Activated CD8-positive, alpha-beta memory T cell treated with anti-CD3 and anti-CD28 coated beads for 36 hours (primary cell): ENCODE results near the gene C1orf167. TPM values are rescaled to one million over a fixed set of nuclear protein-coding genes. Genes with fewer than 3 reads are reported as not detected.

Experiments used
- CTCF ChIA-PET: fragments of 350-600 bp; sonication (Branson Sonifier 250); formaldehyde crosslinking; loops from one replicate; lab custom pipeline; 2021; ENCODE audit warnings: antibody characterized with exemption; lab: Charles Lee
- POLR2A ChIA-PET: fragments of 350-600 bp; sonication (Branson Sonifier 250); formaldehyde crosslinking; loops from one replicate; lab custom pipeline; 2021; ENCODE audit warnings: antibody characterized with exemption; lab: Charles Lee
- total RNA-seq, 2 experiments: library from RNA; stranded (reverse); gene quantifications; one replicate each; pipeline ENCODE4 v1.2.3, GENCODE V29; 2021

The C1orf167 gene, protein sequence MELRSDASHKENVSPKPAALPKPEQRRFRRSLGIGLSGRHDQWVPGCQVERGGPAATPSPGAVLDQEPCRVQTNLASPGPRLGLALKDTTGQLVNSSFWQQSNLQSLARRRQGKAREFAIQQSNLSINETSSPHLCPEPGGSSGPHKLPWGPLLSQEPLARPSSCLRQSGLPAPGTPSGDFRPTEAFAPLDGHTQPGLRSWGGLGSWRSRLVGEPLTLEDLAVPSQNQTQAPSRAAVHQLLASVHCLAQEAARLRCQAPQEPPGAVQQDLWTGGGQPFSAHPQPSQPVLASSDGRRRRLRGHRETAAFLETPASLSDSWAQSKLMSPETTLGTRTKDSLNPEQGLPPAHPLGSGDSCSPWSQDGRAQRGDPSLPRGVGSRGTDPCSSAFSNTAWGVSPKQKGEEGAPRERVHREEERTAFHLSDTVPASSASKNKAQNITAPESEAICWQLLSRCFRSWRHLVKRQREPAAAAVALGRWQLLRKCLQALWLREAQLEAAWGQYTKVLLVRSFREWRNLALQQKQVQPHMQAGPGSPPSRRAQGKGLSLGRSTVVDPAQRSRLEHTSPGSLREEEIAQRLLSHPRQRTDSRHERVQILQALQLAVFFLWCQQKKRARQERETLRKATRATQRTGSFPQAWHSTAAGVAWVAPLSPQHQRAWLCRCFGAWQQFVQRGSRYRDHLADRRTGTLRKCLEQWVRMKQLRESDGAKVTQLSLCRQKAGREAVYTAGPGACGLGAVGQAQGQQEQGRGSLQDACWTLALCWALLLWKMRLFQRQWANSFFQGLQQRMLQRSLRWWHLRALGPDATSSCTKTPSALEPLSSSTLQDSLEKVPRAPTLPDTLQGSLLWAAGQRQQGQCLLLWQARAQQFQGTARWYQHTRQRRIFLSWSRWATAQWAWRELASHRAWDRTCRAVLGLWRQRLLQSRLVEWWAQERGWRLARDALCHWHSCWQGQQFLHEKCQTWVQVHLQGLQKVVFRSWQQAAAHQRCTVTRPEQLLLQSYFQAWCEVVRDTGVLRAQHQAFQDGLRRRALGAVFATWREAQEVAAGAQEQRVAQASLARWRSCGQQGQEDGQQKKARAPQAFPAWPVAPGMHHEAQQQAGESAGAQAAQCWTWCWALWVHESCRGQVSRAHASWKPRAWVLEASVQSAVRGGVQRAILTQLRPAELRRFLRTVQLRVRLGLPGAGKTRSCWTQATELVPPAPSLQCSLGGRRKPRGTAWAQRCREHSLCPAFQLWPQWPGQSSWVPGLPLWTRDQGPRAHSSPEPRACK (N-terminal part only)
- not detected for total RNA-seq

DNA sequence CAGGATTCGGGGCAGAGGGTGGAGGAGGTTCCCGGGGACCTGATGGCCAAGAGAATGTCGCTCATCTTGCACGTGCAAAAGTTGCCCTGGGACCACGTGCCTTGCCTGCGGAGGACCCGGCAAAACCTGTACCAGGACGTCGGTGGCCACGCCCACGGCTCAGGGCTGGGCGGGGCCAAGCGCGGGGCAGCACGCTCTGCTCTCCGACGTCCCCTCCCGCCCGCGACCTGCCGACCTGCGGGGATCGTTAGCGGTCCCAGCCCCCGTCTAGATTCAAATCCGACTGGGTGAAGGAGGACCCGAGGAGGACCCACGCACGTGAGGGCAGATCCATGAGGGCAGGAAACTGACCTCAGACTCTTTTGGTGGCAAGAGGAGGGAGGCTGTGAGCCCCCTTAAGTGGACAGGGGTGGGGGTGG is at the start of gene C1orf167:
Gene C1orf167 (plus strand): TSS at position 206 of the 419 bp plus-strand sequence. CDS start 2,208 bp downstream, outside the sequence.
- POLR2A ChIA-PET = no interaction called here
- CTCF ChIA-PET = no interaction called here

DNA sequence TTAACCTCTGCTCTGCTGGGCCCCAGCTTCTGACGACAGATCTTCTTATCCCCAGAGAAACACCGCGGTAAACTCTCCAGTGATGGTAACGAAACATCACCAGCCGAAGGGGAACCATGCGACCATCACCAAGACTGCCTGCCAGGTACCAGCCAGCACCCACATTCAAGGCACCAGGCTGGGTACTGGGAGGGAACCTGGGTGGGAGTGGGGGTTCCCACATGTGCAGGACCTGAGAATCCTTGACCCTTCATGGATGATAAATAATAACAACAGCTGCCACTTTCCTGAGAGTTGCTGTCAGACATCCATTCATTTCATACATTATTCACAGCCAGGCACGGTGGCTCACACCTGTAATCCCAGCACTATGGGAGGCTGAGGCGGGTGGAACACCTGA is 49.7 kb upstream of the C1orf167 start:
- CTCF ChIA-PET = no interaction called here
- POLR2A ChIA-PET = no interaction called here

DNA sequence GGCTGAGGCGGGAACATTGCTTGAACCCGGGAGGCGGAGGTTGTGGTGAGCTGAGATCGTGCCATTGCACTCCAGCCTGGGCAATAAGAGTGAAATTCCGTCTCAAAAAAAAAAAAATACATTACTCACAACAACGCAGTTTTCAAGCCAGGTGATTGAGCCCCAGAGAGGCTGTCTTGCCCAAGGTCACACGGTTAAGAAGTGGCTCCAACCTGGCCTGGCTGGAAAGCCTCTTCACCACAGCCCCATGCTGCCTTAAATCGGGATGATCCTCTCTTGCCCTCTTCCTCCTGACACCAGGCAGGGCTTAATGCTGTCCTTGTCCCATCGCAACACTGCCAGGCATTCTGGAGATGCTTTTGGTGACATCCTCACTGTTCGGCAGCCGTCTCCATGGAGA is 48.9 kb upstream of the C1orf167 start:
- POLR2A ChIA-PET = no interaction called here
- CTCF ChIA-PET = interaction anchor here (1.5 kb wide), 1 partner anchor 63 kb away, joined by 5 read pairs; no protein-coding TSS in a partner anchor

DNA sequence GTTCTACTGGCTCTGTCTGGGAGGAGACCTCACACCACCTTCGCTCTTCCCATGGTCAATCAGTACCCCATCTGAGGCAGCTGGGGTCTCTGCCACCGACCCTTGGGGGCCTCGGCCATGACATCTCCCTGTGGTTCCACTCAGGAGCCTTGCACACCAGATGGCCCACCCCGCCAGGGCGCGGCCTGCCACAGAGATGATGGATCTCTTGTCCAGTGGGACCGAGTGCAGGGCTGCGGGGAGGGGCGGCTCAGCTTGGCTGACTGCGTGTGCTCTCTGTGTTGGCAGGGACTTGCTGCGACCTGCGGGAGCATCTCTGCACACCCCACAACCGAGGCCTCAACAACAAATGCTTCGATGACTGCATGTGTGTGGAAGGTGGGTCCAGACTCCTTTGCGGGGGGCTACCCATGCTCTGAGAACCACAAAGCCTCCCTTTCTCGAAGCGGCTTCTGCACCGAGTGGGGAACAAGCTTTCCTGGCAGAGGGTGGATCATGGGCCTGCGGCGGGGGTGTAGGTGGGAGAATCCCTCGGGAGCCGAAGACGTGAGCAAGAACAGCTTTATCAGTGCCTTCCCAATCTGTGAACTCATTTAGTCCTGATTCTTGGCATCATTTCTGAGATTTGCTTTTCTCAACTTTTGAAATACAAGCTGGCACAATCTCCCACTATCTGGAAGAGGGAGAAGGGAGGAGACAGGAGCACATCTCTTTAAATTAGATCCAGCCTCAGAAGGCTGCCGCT is 47.0 kb upstream of the C1orf167 start:
- ChIA-PET POLR2A (interaction anchor here (0.5 kb wide), 1 partner anchor 195 kb away, joined by 3 read pairs; no protein-coding TSS in a partner anchor), CTCF (interaction anchor here (1.3 kb wide), 1 partner anchor 51 kb away, joined by 4 read pairs; the partner anchor contains the start of gene FBXO6)

DNA sequence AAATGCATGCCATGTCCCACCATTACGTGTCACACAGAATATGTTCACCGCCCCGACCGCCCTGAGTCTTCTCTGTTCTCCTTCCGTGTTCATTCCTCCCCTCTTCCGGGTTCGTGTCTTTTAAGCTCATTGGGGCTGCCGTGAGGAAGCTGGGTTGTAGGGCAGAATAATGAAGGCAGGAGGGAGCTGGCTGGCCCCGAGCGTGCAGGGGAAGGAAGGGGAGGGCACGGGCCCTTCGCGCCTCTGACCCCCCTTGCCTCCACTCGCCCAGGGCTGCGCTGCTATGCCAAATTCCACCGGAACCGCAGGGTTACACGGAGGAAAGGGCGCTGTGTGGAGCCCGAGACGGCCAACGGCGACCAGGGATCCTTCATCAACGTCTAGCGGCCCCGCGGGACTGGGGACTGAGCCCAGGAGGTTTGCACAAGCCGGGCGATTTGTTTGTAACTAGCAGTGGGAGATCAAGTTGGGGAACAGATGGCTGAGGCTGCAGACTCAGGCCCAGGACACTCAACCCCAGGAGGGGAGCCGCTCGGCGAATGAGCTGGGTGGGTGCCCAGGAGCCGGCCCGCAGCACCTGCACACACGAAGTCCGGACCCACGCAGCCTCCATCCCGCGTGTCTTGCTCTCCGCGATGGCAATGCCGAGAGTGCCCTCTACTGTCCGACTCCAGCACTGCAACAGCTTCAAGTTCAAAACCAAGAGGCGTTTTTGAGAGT is 42.5 kb upstream of the C1orf167 start:
- CTCF ChIA-PET = interaction anchor here (0.5 to 8.9 kb wide), 23 partner anchors 8 to 585 kb away, joined by 3 to 133 read pairs (median 4); partner anchors contain the start of genes AGTRAP, FBXO2, FBXO44 and FBXO6
- POLR2A ChIA-PET = interaction anchor here (0.6 to 1.5 kb wide), 5 partner anchors 16 to 69 kb away, joined by 3 to 12 read pairs (median 8); partner anchors contain the start of genes AGTRAP and FBXO6

DNA sequence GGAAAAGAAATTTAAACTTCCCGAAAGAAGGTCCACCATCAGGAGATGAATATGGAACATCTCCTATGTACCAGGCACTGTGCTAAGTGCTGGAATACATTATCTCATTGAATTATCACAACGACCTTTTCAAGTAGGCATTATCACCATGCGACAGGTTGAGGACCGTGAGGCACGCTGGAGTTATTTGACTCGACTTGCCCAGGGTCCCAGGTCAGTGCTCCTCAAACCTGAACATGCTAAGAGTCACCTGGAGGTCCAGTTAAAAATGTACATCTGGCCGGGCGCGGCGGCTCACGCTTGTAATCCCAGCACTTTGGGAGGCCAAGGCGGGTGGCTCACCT is 42.0 kb upstream of the C1orf167 start:
- CTCF ChIA-PET = interaction anchor here (0.5 to 8.9 kb wide), 18 partner anchors 9 to 586 kb away, joined by 3 to 133 read pairs (median 4); partner anchors contain the start of genes AGTRAP, FBXO2, FBXO44 and FBXO6
- POLR2A ChIA-PET = interaction anchor here (1.0 to 1.5 kb wide), 3 partner anchors 41 to 69 kb away, joined by 3 to 12 read pairs (median 11); partner anchors contain the start of gene FBXO6

DNA sequence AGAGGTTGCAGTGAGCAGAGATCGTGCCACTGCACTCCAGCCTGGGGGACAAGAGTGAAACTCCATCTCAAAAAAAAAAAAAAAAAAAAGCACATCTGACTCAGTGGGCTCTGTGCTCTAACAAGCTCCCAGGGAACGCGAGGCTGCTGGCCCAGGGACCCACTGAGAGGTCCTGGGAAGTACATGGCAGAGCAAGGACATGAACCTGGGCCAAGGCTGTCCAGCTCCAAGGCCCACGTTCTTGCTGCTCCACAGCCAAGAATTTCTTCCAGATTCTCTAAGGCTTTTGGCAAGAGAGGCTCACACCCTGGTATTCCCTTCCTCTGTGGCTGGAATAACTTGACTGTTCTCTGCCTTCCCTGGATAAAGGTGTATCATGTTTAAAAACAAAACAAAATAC is 41.5 kb upstream of the C1orf167 start:
- POLR2A ChIA-PET = interaction anchor here (1.0 kb wide), 1 partner anchor 41 kb away, joined by 3 read pairs; no protein-coding TSS in a partner anchor
- CTCF ChIA-PET = interaction anchor here (1.3 to 8.9 kb wide), 7 partner anchors 10 to 73 kb away, joined by 4 to 133 read pairs (median 13); partner anchors contain the start of genes AGTRAP, FBXO2, FBXO44 and FBXO6

DNA sequence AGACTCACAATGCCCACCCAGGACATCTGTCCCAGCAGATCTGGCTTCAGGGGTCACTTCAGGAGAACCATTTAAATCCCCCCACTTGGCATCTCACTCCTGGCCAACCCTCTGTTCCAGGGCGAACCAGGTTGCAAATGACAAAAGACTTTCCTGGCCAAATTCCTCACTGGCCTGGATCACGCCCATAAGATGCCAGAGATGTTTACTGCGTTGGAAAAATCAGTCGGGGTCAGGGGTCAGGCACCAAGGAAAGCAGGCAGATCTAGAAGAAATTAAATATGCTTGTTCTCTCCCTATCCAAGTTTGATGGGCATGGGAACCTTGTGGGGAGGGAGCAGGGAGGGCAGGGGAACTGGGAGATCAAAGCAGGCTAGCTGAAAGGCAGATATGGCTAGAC is 40.7 kb upstream of the C1orf167 start:
- POLR2A ChIA-PET = no interaction called here
- CTCF ChIA-PET = interaction anchor here (1.3 to 8.9 kb wide), 6 partner anchors 10 to 73 kb away, joined by 4 to 133 read pairs (median 11); partner anchors contain the start of genes AGTRAP, FBXO2, FBXO44 and MAD2L2

DNA sequence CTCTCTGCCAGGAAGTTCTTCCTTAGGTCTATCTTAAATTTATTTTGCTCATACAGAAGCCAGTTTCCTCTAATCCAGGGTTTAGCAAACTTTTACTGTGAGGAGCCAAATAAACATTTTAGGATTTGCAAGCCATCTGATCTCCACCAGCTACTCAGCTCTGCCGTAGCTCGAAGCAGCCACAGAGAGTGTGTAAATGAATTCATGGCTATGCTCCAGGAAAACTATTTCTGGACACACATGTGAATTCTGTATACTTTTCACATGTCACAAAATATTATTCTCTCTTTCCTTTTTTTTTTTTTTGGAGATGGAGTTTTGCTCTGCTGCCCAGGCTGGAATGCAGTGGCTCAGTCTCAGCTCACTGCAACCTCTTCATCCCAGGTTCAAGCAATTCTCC is 39.5 kb upstream of the C1orf167 start:
- ChIA-PET CTCF (interaction anchor here (8.9 kb wide), 1 partner anchor 75 kb away, joined by 133 read pairs; the partner anchor contains the start of genes FBXO2 and FBXO44), POLR2A (no interaction called here)

DNA sequence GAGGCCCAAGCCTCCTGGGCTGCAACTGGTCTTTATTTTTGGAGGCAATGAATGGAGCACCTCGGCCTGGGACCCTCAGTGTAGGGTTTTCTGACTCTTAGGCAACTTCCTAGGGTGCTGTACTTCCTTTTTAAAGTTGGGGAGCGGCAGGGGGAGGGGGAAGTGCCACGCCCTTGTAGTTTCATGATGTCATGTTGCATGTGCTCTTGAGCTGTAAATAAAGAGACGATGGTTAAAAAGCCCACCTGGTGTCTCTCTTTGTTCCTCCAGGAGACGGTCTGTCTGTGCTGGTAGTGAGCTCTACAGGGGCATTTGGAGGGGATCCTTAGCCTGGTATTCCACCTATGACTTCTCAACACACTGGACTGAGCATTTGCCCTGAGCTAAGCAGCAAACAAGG is 36.4 kb upstream of the C1orf167 start:
- ChIA-PET CTCF (interaction anchor here (0.6 to 8.9 kb wide), 3 partner anchors 10 to 78 kb away, joined by 3 to 133 read pairs (median 3); partner anchors contain the start of genes AGTRAP, FBXO2 and FBXO44), POLR2A (no interaction called here)

DNA sequence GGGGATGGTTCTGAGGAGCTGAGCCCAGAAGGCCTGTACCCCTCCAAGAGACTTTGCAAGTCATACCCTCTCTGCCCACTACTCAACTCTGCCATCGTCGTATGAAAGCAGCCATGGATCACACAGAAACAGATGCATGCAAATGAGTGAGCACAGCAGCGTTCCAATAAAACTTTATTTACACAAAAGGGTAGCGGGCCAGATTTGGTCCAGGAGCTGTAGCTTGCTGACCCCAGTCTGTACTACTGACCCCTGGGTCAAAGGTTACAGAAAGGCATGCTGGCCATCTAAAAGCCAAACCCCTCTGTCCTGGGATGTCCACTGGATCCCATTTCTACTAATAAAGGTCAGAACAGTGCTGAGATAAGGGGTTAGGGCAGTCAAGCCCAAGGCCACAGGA is 34.9 kb upstream of the C1orf167 start:
- ChIA-PET CTCF (interaction anchor here (1.3 to 8.9 kb wide), 2 partner anchors 9 to 79 kb away, joined by 3 to 133 read pairs; partner anchors contain the start of genes AGTRAP, FBXO2 and FBXO44), POLR2A (no interaction called here)

DNA sequence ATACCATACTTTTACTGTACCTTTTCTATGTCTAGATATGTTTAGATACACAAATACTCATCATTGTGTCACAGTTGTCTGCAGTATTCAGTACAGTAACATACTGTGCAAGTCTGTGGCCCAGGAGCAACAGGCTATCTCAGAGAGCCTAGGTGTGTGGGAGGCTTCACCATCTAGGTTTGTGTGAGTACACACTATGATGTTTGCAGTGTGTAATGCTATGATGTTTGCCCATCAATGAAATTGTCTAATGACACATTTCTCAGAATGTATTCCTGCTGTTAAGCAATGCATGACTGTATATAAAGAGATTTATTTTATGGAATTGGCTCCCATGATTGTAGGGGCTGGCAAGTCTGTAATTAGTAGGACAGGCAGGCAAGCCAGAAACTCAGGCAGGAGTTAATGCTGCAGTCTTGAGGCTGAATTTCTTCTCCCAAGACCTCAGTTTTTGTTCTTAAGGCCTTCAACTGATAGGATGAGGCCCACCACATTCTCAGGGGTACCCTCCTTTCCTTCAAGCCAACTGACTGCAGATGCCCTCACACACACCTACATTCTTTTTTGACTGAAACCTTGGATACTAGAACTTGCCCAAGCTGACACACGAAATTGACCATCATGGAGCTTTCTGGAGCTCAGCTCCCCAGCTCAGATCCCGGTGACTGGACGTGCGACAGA is 33.7 kb upstream of the C1orf167 start:
- ChIA-PET CTCF (interaction anchor here (1.8 kb wide), 1 partner anchor 9 kb away, joined by 7 read pairs; no protein-coding TSS in a partner anchor), POLR2A (no interaction called here)

DNA sequence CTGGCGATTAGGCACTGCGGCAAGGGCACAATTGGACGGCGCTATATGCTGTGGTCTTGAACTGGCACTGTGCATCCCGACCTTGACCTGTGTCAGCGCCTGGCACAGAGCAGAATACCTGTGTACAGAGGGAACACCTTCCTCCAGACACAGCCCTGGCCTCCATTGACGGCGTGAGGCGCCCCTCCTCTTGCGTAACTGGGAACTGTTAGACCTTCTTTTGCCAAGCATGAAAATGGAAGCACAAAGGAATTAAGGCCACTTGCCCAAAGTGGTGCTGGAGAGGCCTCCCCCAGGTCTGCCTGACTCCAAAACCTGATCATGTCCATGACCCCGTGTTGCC is 32.9 kb upstream of the C1orf167 start:
- ChIA-PET POLR2A (no interaction called here), CTCF (interaction anchor here (1.8 kb wide), 1 partner anchor 9 kb away, joined by 7 read pairs; no protein-coding TSS in a partner anchor)

DNA sequence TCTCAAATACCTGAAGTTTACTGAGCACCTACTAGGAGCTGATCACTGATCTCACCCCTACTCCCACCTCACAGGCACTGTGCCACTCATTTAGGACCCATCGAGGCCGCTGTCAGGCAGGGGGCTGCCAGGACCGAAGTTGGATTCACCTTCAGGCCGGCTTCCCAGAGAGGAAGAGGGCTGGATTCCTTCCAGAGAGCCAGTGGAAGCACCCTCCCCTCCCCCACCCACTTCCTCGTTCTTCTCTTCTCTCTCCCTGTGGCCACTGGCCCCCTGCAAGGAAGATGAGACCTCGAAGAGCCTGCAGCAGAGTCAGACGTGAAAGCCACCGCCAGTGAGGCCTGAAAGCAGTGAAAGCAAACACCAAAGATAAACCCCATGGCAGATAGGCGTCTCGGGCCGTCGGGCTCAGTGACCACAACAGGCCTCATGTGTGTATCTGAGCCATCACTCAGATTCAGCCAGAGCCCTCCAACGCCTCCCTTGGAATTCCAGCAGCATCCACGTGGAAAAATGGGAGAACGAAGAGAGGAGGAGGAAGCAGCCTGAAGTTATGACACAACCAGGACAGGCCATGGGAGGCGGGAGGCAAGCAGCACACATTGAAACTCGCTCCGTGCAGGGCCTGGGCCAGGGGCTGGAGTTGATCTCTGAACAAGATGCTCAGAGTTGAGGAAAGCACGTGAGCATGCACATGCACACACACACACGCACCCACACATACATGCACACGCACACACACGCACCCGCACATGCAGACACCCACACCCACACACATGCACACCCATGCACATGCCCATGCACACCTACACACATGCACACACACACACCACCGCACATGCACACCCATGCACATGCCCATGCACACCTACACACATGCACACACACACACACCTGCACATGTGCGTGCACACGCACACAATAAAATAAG is 32.2 kb upstream of the C1orf167 start:
- ChIA-PET CTCF (interaction anchor here (1.4 to 1.8 kb wide), 3 partner anchors 10 to 80 kb away, joined by 5 to 7 read pairs (median 6); no protein-coding TSS in a partner anchor), POLR2A (interaction anchor here (0.6 to 1.7 kb wide), 2 partner anchors 180 to 405 kb away, joined by 3 to 4 read pairs; no protein-coding TSS in a partner anchor)

DNA sequence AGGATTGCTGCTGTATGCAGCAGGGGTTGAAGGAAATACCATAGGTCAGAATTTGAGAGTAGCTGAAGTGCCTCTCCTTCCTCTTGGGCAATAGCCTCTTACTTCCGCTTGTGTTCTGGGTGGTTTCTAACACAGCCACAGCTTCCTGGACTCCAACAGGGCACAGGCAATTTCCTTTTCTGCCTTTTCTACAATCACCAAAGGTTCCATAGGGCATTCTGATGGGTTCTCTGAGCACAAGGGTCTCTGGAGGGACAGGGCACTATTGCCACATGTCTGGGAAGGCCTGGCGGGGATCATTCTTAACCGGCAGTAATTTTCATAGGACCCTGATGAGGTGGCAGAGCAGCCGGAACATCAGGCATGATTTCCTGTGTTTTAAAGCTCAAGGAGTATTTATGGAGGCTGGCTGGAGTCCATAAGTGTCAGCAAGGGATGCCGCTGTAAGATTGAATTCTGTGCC is 31.5 kb upstream of the C1orf167 start:
- POLR2A ChIA-PET = interaction anchor here (0.6 to 1.7 kb wide), 3 partner anchors 66 to 406 kb away, joined by 3 to 4 read pairs (median 3); no protein-coding TSS in a partner anchor
- CTCF ChIA-PET = interaction anchor here (1.4 to 1.6 kb wide), 2 partner anchors 10 to 80 kb away, joined by 5 to 6 read pairs; no protein-coding TSS in a partner anchor
